Measurements from ENCODE around the gene CTNNA3.

Gene CTNNA3

DNA sequence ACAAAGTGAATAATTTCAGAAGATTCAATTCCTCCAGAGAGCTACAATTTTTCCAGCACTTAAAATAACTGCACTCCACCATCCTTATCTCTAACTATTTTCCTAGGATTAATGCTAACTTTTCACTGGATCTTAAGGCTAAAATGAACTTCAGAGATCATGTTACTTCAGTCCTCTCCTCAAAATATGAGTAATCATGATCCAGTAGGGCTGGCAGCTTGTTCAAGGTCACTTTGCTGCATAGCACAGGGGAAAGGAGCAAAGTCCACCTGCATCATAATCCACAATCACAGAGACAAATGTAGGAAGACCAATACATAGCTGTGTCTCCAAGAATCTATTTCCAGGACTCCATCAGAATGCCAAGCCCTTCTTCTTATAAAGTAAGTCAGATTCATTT lies 619.9 kb downstream of the CTNNA3 start:
- in situ Hi-C loops (cut with MboI; ENCODE audit: low sequenced_read_pairs, unreplicated experiment): no loop called here
- no peak for DNase-seq (ENCODE audit: low spot score)
- TF ChIP-seq CTCF (IDR thresholded peaks at IDR 0.05; ENCODE audit: borderline replicate concordance, control extremely low read depth, extremely low read depth, insufficient read depth, missing control alignments): peak; percentile 12

DNA sequence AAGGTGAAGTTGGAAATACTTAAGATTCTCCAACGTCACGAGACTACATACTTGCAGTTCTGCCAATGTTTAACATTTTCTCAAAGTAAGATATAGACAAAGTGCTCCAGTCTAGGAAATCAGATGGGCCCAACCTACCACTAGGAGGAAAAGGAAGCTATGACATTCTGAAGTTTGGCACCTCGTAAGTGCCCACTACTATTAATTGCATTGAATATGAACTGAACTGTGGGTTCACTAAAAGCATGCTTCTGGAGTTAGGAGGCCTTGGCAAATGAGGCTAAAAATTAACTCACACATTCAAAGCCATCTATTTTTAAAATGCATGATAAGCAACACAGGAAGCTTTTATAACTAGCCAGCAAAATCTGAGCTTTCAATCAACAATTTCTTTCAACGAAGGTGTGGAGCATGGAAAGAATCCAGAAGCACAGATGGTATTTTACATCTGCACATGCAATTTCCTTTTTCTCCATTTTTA lies 620.5 kb downstream of the CTNNA3 start:
- TF ChIP-seq CTCF (IDR thresholded peaks at IDR 0.05; ENCODE audit: borderline replicate concordance, control extremely low read depth, extremely low read depth, insufficient read depth, missing control alignments): no peak
- in situ Hi-C loops (cut with MboI; ENCODE audit: low sequenced_read_pairs, unreplicated experiment): no loop called here

GRCh38 chr10:67072654-67073053 lies 623.3 kb downstream of the CTNNA3 start:
- in situ Hi-C loops (cut with MboI; ENCODE audit: low sequenced_read_pairs, unreplicated experiment): no loop called here
- DNase-seq (ENCODE audit: low spot score): no peak
- no peak for TF ChIP-seq CTCF (IDR thresholded peaks at IDR 0.05; ENCODE audit: borderline replicate concordance, control extremely low read depth, extremely low read depth, insufficient read depth, missing control alignments)

More for the DNA sequence above, 620.5 kb downstream of the CTNNA3 start:
- DNase-seq (ENCODE audit: low spot score): no peak

DNA sequence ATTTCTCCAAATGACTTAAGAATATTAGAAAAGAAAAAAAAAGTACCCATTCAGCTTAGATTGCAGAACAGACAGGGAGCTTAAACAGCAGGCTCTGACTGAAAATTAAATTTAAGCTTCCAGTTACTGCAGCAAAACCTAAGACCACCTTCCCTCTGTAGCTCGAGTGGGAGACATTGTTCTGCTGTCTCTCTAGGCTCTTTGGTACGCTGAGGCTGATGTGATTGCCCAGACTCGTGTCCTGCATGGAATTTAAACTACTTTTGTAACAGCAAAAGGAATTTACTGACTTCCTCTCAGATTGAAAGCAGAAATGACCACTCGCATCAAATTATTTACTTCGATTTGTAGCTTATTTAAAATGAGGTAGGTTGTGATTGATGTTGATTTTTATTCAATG lies 645.6 kb downstream of the CTNNA3 start:
- in situ Hi-C loops (cut with MboI; ENCODE audit: low sequenced_read_pairs, unreplicated experiment): no loop called here
- DNase-seq (ENCODE audit: low spot score): no peak
- TF ChIP-seq CTCF (IDR thresholded peaks at IDR 0.05; ENCODE audit: borderline replicate concordance, control extremely low read depth, extremely low read depth, insufficient read depth, missing control alignments): no peak

- in situ Hi-C loops (cut with MboI; ENCODE audit: low sequenced_read_pairs, unreplicated experiment): no loop called here
- no peak for TF ChIP-seq CTCF (IDR thresholded peaks at IDR 0.05; ENCODE audit: borderline replicate concordance, control extremely low read depth, extremely low read depth, insufficient read depth, missing control alignments)
- no peak for DNase-seq (ENCODE audit: low spot score)
Measured at GRCh38 chr10:67049988-67050387, 646.0 kb downstream of the CTNNA3 start.

GRCh38 chr10:67046507-67046906 lies 649.5 kb downstream of the CTNNA3 start:
- TF ChIP-seq CTCF (IDR thresholded peaks at IDR 0.05; ENCODE audit: borderline replicate concordance, control extremely low read depth, extremely low read depth, insufficient read depth, missing control alignments): no peak
- in situ Hi-C loops (cut with MboI; ENCODE audit: low sequenced_read_pairs, unreplicated experiment): no loop called here
- no peak for DNase-seq (ENCODE audit: low spot score)

GRCh38 chr10:67045404-67045803 lies 650.6 kb downstream of the CTNNA3 start:
- no peak for TF ChIP-seq CTCF (IDR thresholded peaks at IDR 0.05; ENCODE audit: borderline replicate concordance, control extremely low read depth, extremely low read depth, insufficient read depth, missing control alignments)
- DNase-seq (ENCODE audit: low spot score): no peak
- in situ Hi-C loops (cut with MboI; ENCODE audit: low sequenced_read_pairs, unreplicated experiment): no loop called here

Data from GM13976 (cell line).